Keratinocyte (primary cell): Measurements from ENCODE around the gene ALCAM. TPM values are rescaled to one million over a fixed set of nuclear protein-coding genes. Genes with fewer than 3 reads are reported as not detected.

Experiments used
- DNase-seq: peaks from one replicate; pipeline ENCODE4 v3.0.0-alpha.2; 2011; ENCODE audit warnings: low read depth, missing footprints, low spot score
- FAIRE-seq: peaks from 2 replicates; lab custom pipeline; 2011; peaks lifted over from hg19 to GRCh38; lab: Jason Lieb, UNC
- H2AFZ ChIP-seq: 2 replicates; pipeline ENCODE4 v1.6.0; 2012; ENCODE audit warnings: low read length, control low read depth, inconsistent platforms; ENCODE audit not compliant: control insufficient read depth
- H3K27ac ChIP-seq: 2 replicates; pipeline ENCODE4 v1.5.1; 2011; ENCODE audit warnings: low read length; ENCODE audit not compliant: control insufficient read depth, insufficient read depth
- H3K27me3 ChIP-seq: 3 replicates; pipeline ENCODE4 v1.6.0; 2011; ENCODE audit warnings: low read length; ENCODE audit not compliant: control insufficient read depth, insufficient read depth; ENCODE audit errors: extremely low read depth
- H3K36me3 ChIP-seq, 2 experiments: 2 replicates in 1 of 2; 3 replicates in 1 of 2; pipeline ENCODE4 v1.5.1; 2011; ENCODE audit warnings: low read length in 2 of 2, mild to moderate bottlenecking in 1 of 2; ENCODE audit not compliant: control insufficient read depth in 2 of 2, insufficient read depth in 2 of 2; ENCODE audit errors: extremely low read depth in 1 of 2
- H3K4me1 ChIP-seq: 3 replicates; pipeline ENCODE4 v1.5.1; 2011; ENCODE audit warnings: low read length; ENCODE audit not compliant: control insufficient read depth, insufficient read depth; ENCODE audit errors: extremely low read depth
- H3K4me2 ChIP-seq: 3 replicates; pipeline ENCODE4 v1.6.0; 2011; ENCODE audit warnings: low read depth, low read length; ENCODE audit not compliant: control insufficient read depth, insufficient read depth; ENCODE audit errors: extremely low read depth
- H3K4me3 ChIP-seq, 3 experiments: fragments of 200-600 bp in 1 of 3; sonication (generic) in 1 of 3; 2 replicates in 2 of 3; 3 replicates in 1 of 3; pipeline ENCODE4 v1.5.1; 2011 to 2016; ENCODE audit warnings: low read length in 3 of 3, mild to moderate bottlenecking in 3 of 3, control low read depth in 2 of 3, inconsistent platforms in 1 of 3, low read depth in 1 of 3, mixed read lengths in 1 of 3, mixed run types in 1 of 3, moderate library complexity in 1 of 3; ENCODE audit not compliant: control insufficient read depth in 2 of 3, insufficient read depth in 2 of 3; ENCODE audit errors: extremely low read depth in 1 of 3
- H3K79me2 ChIP-seq: 2 replicates; pipeline ENCODE4 v1.6.0; 2012; ENCODE audit warnings: low read length; ENCODE audit not compliant: control insufficient read depth, insufficient read depth
- H3K9ac ChIP-seq: 3 replicates; pipeline ENCODE4 v1.6.0; 2011; ENCODE audit warnings: low read length; ENCODE audit not compliant: control insufficient read depth, insufficient read depth; ENCODE audit errors: extremely low read depth
- H3K9me1 ChIP-seq: 3 replicates; pipeline ENCODE4 v1.6.0; 2011; ENCODE audit warnings: low read length; ENCODE audit not compliant: control insufficient read depth, insufficient read depth; ENCODE audit errors: extremely low read depth
- H3K9me3 ChIP-seq: 2 replicates; pipeline ENCODE4 v1.5.1; 2012; ENCODE audit warnings: low read depth, low read length; ENCODE audit not compliant: control insufficient read depth
- H4K20me1 ChIP-seq: 3 replicates; pipeline ENCODE4 v1.6.0; 2011; ENCODE audit warnings: low read length; ENCODE audit not compliant: control insufficient read depth, insufficient read depth; ENCODE audit errors: extremely low read depth
- CTCF ChIP-seq, 3 experiments: IDR thresholded peaks in 1 of 3; conservative IDR thresholded peaks in 1 of 3; optimal IDR thresholded peaks in 1 of 3; 2 replicates in 2 of 3; 3 replicates in 1 of 3; pipeline versions ENCODE3 to v1.5.1; 2011; ENCODE audit warnings: low read length in 3 of 3, mild to moderate bottlenecking in 3 of 3, moderate library complexity in 2 of 3, control low read depth in 1 of 3, inconsistent platforms in 1 of 3; ENCODE audit not compliant: insufficient read depth in 2 of 3; ENCODE audit errors: extremely low read depth in 1 of 3
- EZH2 ChIP-seq: IDR thresholded peaks from one replicate; pipeline ENCODE4 v1.6.1; 2012; ENCODE audit warnings: inconsistent platforms, mild to moderate bottlenecking, low read length, moderate library complexity
- dilution Hi-C: fragments of 300-500 bp; cut with MboI; formaldehyde crosslinking; loops from one replicate; pipeline ENCODE4 v1.7.0; 2020; ENCODE audit warnings: low sequenced_read_pairs; ENCODE audit not compliant: extremely low pct_ligation_motif_present
- polyA plus RNA-seq, 5 experiments: library from polyadenylated mRNA; depleted of rRNA in 3 of 5; stranded (reverse) in 3 of 5; stranded (forward) in 1 of 5; unstranded in 1 of 5; fragments of >200 nt; gene quantifications; 1 replicate in 1 of 5; 2 replicates in 3 of 5; 3 replicates in 1 of 5; pipeline versions ENCODE4 v1.2.1 to v1.2.3, GENCODE V29; 2011 to 2012; ENCODE audit warnings: missing spikeins in 2 of 5, low read depth in 1 of 5, low replicate concordance in 1 of 5

Gene ALCAM
- polyA plus RNA-seq, 1 donor (not counting 4 experiments of a cell fraction or from before 2014, with no cell fraction given): 71.3 TPM

- H3K27ac ChIP-seq: no peak overlapping the region
- no peak for DNase-seq
- H3K9me1 ChIP-seq: no peaks in the 10 kb centered on the region
- H3K4me2 ChIP-seq: no peak overlapping the region
- peaks cover 5% of the 10 kb centered on the region for H3K4me1 ChIP-seq
- no peaks in the 10 kb centered on the region for H4K20me1 ChIP-seq
- no peaks in the 10 kb centered on the region for H3K36me3 ChIP-seq
- dilution Hi-C loops: no loop called here
- no peak overlapping the region for H3K9ac ChIP-seq
- FAIRE-seq: peak; percentile 46
- no peak for TF ChIP-seq CTCF (optimal IDR thresholded peaks at IDR 0.05 in 1 of 3, IDR thresholded peaks at IDR 0.05 in 1 of 3, conservative IDR thresholded peaks at IDR 0.05 in 1 of 3; ENCODE audit: extremely low read depth in 1 of 3, insufficient read depth in 2 of 3, low read length in 3 of 3)
- no peak for TF ChIP-seq EZH2
- H3K79me2 ChIP-seq: peaks cover 33% of the 10 kb centered on the region
- H3K27me3 ChIP-seq: no peaks in the 10 kb centered on the region
- no peak overlapping the region for H3K4me3 ChIP-seq
- no peaks in the 10 kb centered on the region for H3K9me3 ChIP-seq
- no peak overlapping the region for H2AFZ ChIP-seq
Measured at GRCh38 chr3:105459566-105460290, 93.0 kb downstream of the ALCAM start.

- no peak overlapping the region for H3K27ac ChIP-seq
- H3K9me3 ChIP-seq: no peaks in the 10 kb centered on the region
- H3K27me3 ChIP-seq: no peaks in the 10 kb centered on the region
- no peaks in the 10 kb centered on the region for H3K36me3 ChIP-seq
- H3K4me1 ChIP-seq: peaks cover 3% of the 10 kb centered on the region
- no peak overlapping the region for H3K9ac ChIP-seq
- no peaks in the 10 kb centered on the region for H4K20me1 ChIP-seq
- H3K4me3 ChIP-seq: no peak overlapping the region
- H2AFZ ChIP-seq: no peak overlapping the region
- no peak for TF ChIP-seq EZH2
- no peak for TF ChIP-seq CTCF (optimal IDR thresholded peaks at IDR 0.05 in 1 of 3, IDR thresholded peaks at IDR 0.05 in 1 of 3, conservative IDR thresholded peaks at IDR 0.05 in 1 of 3; ENCODE audit: extremely low read depth in 1 of 3, insufficient read depth in 2 of 3, low read length in 3 of 3)
- dilution Hi-C loops: no loop called here
- DNase-seq (no peak), FAIRE-seq (no peak)
- H3K4me2 ChIP-seq: no peak overlapping the region
- peaks cover 46% of the 10 kb centered on the region for H3K79me2 ChIP-seq
- H3K9me1 ChIP-seq: no peaks in the 10 kb centered on the region
Measured at GRCh38 chr3:105463620-105464019, 96.9 kb downstream of the ALCAM start.
